HG03442 (cell line): Measurements from ENCODE around the gene MUC22.
"Not testable (repeated sequence)": the region's sequence is repeated elsewhere in the genome, so short reads cannot be mapped to it uniquely, and the experiment has no call there.

Experiments used
- ATAC-seq: cut with Tn5 transposase; IDR thresholded peaks from one replicate; pipeline ENCODE4 v1.9.1; 2021; ENCODE audit warnings: mild to moderate bottlenecking, moderate library complexity; ENCODE audit not compliant: unreplicated experiment

Gene MUC22

GRCh38 chr6:31037169-31037568, 26.9 kb downstream of the MUC22 start:
- ATAC-seq, result no peak

- ATAC-seq, result no peak
Observed at GRCh38 chr6:31037682-31038081, 27.4 kb downstream of the MUC22 start.

GRCh38 chr6:31038559-31038958, 28.3 kb downstream of the MUC22 start:
- no peak for ATAC-seq

- no peak for ATAC-seq
Observed at GRCh38 chr6:31040801-31041200, 30.5 kb downstream of the MUC22 start.

GRCh38 chr6:31041372-31041974, 31.2 kb downstream of the MUC22 start:
- ATAC-seq, result no peak

- ATAC-seq, result no peak
Observed at GRCh38 chr6:31042806-31043205, 32.5 kb downstream of the MUC22 start.

- ATAC-seq, result no peak
Observed at GRCh38 chr6:31048099-31048498, 37.8 kb downstream of the MUC22 start.

GRCh38 chr6:31049518-31049917, 39.2 kb downstream of the MUC22 start:
- no peak for ATAC-seq

- not testable (repeated sequence) for ATAC-seq
Observed at GRCh38 chr6:31053187-31053586, 42.9 kb downstream of the MUC22 start.

- no peak for ATAC-seq
Observed at GRCh38 chr6:31053873-31054272, 43.6 kb downstream of the MUC22 start.

GRCh38 chr6:31055441-31055840, 45.2 kb downstream of the MUC22 start:
- no peak for ATAC-seq

- ATAC-seq, result no peak
Observed at GRCh38 chr6:31057426-31058003, 47.2 kb downstream of the MUC22 start.

- no peak for ATAC-seq
Observed at GRCh38 chr6:31058128-31058894, 48.0 kb downstream of the MUC22 start.

- no peak for ATAC-seq
Observed at GRCh38 chr6:31060145-31060544, 49.9 kb downstream of the MUC22 start.

GRCh38 chr6:31063906-31064435, 53.7 kb downstream of the MUC22 start:
- no peak for ATAC-seq

GRCh38 chr6:31065556-31065955, 55.3 kb downstream of the MUC22 start:
- ATAC-seq, result no peak

GRCh38 chr6:31067028-31067427, 56.8 kb downstream of the MUC22 start:
- not testable (repeated sequence) for ATAC-seq

- ATAC-seq, result not testable (repeated sequence)
Observed at GRCh38 chr6:31067891-31068668, 57.8 kb downstream of the MUC22 start.

GRCh38 chr6:31068669-31069340, 58.5 kb downstream of the MUC22 start:
- no peak for ATAC-seq

GRCh38 chr6:31070711-31071197, 60.5 kb downstream of the MUC22 start:
- ATAC-seq, result no peak
